GM21447 (cell line): Measurements from ENCODE around the gene AKNAD1.
"Not testable (repeated sequence)": the region's sequence is repeated elsewhere in the genome, so short reads cannot be mapped to it uniquely, and the experiment has no call there.

Experiments used
- ATAC-seq: cut with Tn5 transposase; IDR thresholded peaks from one replicate; pipeline ENCODE4 v1.9.1; 2021; ENCODE audit not compliant: unreplicated experiment

AKNAD1 gene

GRCh38 chr1:108791790-108792189, 65.1 kb downstream of the AKNAD1 start:
- no peak for ATAC-seq

GRCh38 chr1:108785880-108786279, 71.0 kb downstream of the AKNAD1 start:
- no peak for ATAC-seq

GRCh38 chr1:108785264-108785663, 71.6 kb downstream of the AKNAD1 start:
- ATAC-seq: no peak

GRCh38 chr1:108781575-108781944, 75.3 kb downstream of the AKNAD1 start:
- ATAC-seq: not testable (repeated sequence)

GRCh38 chr1:108780937-108781574, 75.8 kb downstream of the AKNAD1 start:
- no peak for ATAC-seq

GRCh38 chr1:108779455-108779854, 77.4 kb downstream of the AKNAD1 start:
- no peak for ATAC-seq

- ATAC-seq: no peak
Observed at GRCh38 chr1:108777839-108778238, 79.1 kb downstream of the AKNAD1 start.

- ATAC-seq: no peak
Observed at GRCh38 chr1:108767708-108768107, 89.2 kb downstream of the AKNAD1 start.

- ATAC-seq: no peak
Observed at GRCh38 chr1:108767115-108767514, 89.8 kb downstream of the AKNAD1 start.
